ENCODE data around the gene MIPOL1.

- TF ChIP-seq, protein P1, sequence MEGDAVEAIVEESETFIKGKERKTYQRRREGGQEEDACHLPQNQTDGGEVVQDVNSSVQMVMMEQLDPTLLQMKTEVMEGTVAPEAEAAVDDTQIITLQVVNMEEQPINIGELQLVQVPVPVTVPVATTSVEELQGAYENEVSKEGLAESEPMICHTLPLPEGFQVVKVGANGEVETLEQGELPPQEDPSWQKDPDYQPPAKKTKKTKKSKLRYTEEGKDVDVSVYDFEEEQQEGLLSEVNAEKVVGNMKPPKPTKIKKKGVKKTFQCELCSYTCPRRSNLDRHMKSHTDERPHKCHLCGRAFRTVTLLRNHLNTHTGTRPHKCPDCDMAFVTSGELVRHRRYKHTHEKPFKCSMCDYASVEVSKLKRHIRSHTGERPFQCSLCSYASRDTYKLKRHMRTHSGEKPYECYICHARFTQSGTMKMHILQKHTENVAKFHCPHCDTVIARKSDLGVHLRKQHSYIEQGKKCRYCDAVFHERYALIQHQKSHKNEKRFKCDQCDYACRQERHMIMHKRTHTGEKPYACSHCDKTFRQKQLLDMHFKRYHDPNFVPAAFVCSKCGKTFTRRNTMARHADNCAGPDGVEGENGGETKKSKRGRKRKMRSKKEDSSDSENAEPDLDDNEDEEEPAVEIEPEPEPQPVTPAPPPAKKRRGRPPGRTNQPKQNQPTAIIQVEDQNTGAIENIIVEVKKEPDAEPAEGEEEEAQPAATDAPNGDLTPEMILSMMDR (IDR thresholded peaks at IDR 0.05): no peak
- TF ChIP-seq EZH2phosphoT487 (IDR thresholded peaks at IDR 0.05): no peak
- no peak for TF ChIP-seq EZH2 (IDR thresholded peaks at IDR 0.05)
Measured at GRCh38 chr14:37223947-37224474, 26.3 kb downstream of the MIPOL1 start.
